K562 (cell line): ENCODE results near the gene NUP155. TPM values are rescaled to one million over a fixed set of nuclear protein-coding genes. Genes with fewer than 3 reads are reported as not detected.

ENCODE experiments used
- ATF4 ChIP-seq: fragments of 450-650 bp; formaldehyde crosslinking; IDR thresholded peaks from 2 replicates; pipeline ENCODE4 v1.4.0; 2022; ENCODE audit warnings: mild to moderate bottlenecking, moderate library complexity
- BCOR ChIP-seq: fragments of 450-650 bp; IDR thresholded peaks from 2 replicates; pipeline ENCODE4 v1.6.1; 2016
- CBX3 ChIP-seq, 2 experiments: IDR thresholded peaks; 1 replicate in 1 of 2; 2 replicates in 1 of 2; pipeline ENCODE4 v1.6.1; 2012; ENCODE audit warnings: inconsistent platforms in 2 of 2, low read length in 2 of 2, borderline replicate concordance in 1 of 2, control low read depth in 1 of 2
- CBX5 ChIP-seq: IDR thresholded peaks from 2 replicates; pipeline ENCODE4 v1.6.1; 2014; ENCODE audit warnings: low read depth, borderline replicate concordance
- CCNT2 ChIP-seq: IDR thresholded peaks from 2 replicates; pipeline ENCODE4 v1.6.1; 2011; ENCODE audit warnings: borderline replicate concordance, low read depth, mild to moderate bottlenecking, moderate library complexity, mixed read lengths, low read length; ENCODE audit not compliant: insufficient read length; ENCODE audit errors: extremely low read depth
- ESRRA ChIP-seq: fragments of 450-650 bp; IDR thresholded peaks from 2 replicates; pipeline ENCODE4 v1.6.1; 2014; ENCODE audit warnings: low read depth, mild to moderate bottlenecking, moderate library complexity, borderline replicate concordance
- FOXA1 ChIP-seq: fragments of 450-650 bp; IDR thresholded peaks from 2 replicates; pipeline ENCODE4 v1.6.1; 2016; ENCODE audit warnings: mild to moderate bottlenecking, borderline replicate concordance
- FOXM1 ChIP-seq, 2 experiments: fragments of 450-650 bp in 1 of 2; sonication (generic) in 1 of 2; formaldehyde crosslinking in 1 of 2; IDR thresholded peaks; 2 replicates each; pipeline versions ENCODE4 v1.6.1 to v1.9.0; 2017 to 2022; ENCODE audit warnings: low read depth in 2 of 2, mild to moderate bottlenecking in 2 of 2, missing genetic modification reagents in 1 of 2, moderate library complexity in 1 of 2
- FUS ChIP-seq: fragments of 200-400 bp; formaldehyde crosslinking; optimal IDR thresholded peaks from 2 replicates; pipeline ENCODE3; 2017; ENCODE audit warnings: low read depth, low read length
- HEY1 ChIP-seq: fragments of 250-450 bp; sonication (Bioruptor Pico); IDR thresholded peaks from 2 replicates; pipeline ENCODE4 v1.5.0; 2020; ENCODE audit warnings: mild to moderate bottlenecking, moderate library complexity, borderline replicate concordance
- MED1 ChIP-seq: sonication (generic); formaldehyde crosslinking; IDR thresholded peaks from 2 replicates; pipeline ENCODE4 v1.8.1; 2023; ENCODE audit warnings: missing genetic modification reagents, borderline replicate concordance
- NFXL1 ChIP-seq: fragments of 450-650 bp; formaldehyde crosslinking; IDR thresholded peaks from 2 replicates; pipeline ENCODE4 v1.4.0; 2021; ENCODE audit warnings: mild to moderate bottlenecking
- PHF21A ChIP-seq: fragments of 450-650 bp; IDR thresholded peaks from 2 replicates; pipeline ENCODE4 v1.6.1; 2017; ENCODE audit warnings: low read depth, borderline replicate concordance
- PHTF2 ChIP-seq: fragments of 250-450 bp; sonication (Bioruptor Pico); IDR thresholded peaks from 2 replicates; pipeline ENCODE4 v1.5.0; 2021; ENCODE audit warnings: mild to moderate bottlenecking
- PML ChIP-seq: IDR thresholded peaks from 2 replicates; pipeline ENCODE4 v1.6.1; 2012; ENCODE audit warnings: low read length, inconsistent platforms
- PTTG1 ChIP-seq: fragments of 450-650 bp; IDR thresholded peaks from 2 replicates; pipeline ENCODE4 v1.6.1; 2016; ENCODE audit warnings: low read depth, mild to moderate bottlenecking, missing genetic modification characterization, missing compliant biosample characterization
- RREB1 ChIP-seq: fragments of 250-450 bp; sonication (Bioruptor Pico); IDR thresholded peaks from 2 replicates; pipeline ENCODE4 v1.4.0; 2020
- SAP30 ChIP-seq: fragments of 200-600 bp; sonication (generic); IDR thresholded peaks from 2 replicates; pipeline ENCODE4 v1.6.1; 2012; ENCODE audit warnings: borderline replicate concordance, low read depth, mild to moderate bottlenecking, moderate library complexity, low read length, control low read depth, inconsistent platforms; ENCODE audit not compliant: insufficient read depth, poor library complexity, severe bottlenecking
- TCF3 ChIP-seq: sonication (generic); formaldehyde crosslinking; IDR thresholded peaks from 2 replicates; pipeline ENCODE4 v1.4.0; 2020; ENCODE audit warnings: mild to moderate bottlenecking, missing genetic modification reagents
- U2AF2 ChIP-seq: fragments of 200-400 bp; formaldehyde crosslinking; optimal IDR thresholded peaks from 2 replicates; pipeline ENCODE3; 2017; ENCODE audit warnings: low read depth, mild to moderate bottlenecking, low read length
- ZFPM2 ChIP-seq: fragments of 250-450 bp; sonication (Bioruptor Pico); IDR thresholded peaks from 2 replicates; pipeline ENCODE4 v1.5.1; 2022; ENCODE audit warnings: mild to moderate bottlenecking
- polyA plus RNA-seq, 8 experiments: library from polyadenylated mRNA; depleted of rRNA in 4 of 8; stranded (reverse) in 5 of 8; unstranded in 3 of 8; fragments of >200 nt; fragmentation: Nextera tagmentation in 2 of 8; fragmentation: Illumina TruSeq in 1 of 8; extraction: Ambion mirVana in 2 of 8; extraction: Trizol in 1 of 8; gene quantifications; 2 replicates each; pipeline versions ENCODE4 v1.2.1 to v1.2.3, GENCODE V29; 2011 to 2014; ENCODE audit warnings: inconsistent platforms in 1 of 8, missing spikeins in 1 of 8
- total RNA-seq, 7 experiments: library from RNA; depleted of rRNA in 6 of 7; stranded (reverse); fragments of >200 nt in 6 of 7; fragmentation: Illumina TruSeq in 2 of 7; extraction: Trizol in 2 of 7; gene quantifications; 2 replicates each; pipeline versions ENCODE4 v1.2.1 to v1.2.3, GENCODE V29; 2011 to 2021; ENCODE audit warnings: low replicate concordance in 1 of 7

Gene NUP155
- total and polyA plus RNA-seq, 9 of the 15 experiments (the other 6 are each of a cell fraction or from before 2014, with no cell fraction given), result 39.3 to 130 (median 77.0) TPM

GRCh38 chr5:37370864-37371726 lies at the start of gene NUP155 (continued):
- TF ChIP-seq CBX3 (IDR thresholded peaks at IDR 0.05; ENCODE audit: borderline replicate concordance in 1 of 2, low read length in 2 of 2) (peak in 1 of 2 experiments; percentile 93; a peak in 1 of 3 replicates), FUS (no peak), RREB1 (no peak; the same call in 1 of the 2 replicates), MED1 (CRISPR knock-in tag) (no peak), PHTF2 (CRISPR knock-in tag) (peak; percentile 84; the same call in 1 of the 2 replicates), HEY1 (CRISPR knock-in tag) (no peak), PTTG1 (tag) (no peak), CCNT2 (peak; percentile 45), FOXA1 (no peak), ESRRA (no peak), TCF3 (CRISPR knock-in tag) (no peak; the same call in 1 of the 2 replicates), CBX5 (no peak), FOXM1 (IDR thresholded peaks at IDR 0.05; ENCODE audit: low read depth) (peak; percentile 78; the same call in 1 of the 2 replicates), FOXM1 (CRISPR knock-in tag; IDR thresholded peaks at IDR 0.05; ENCODE audit: low read depth) (0 out of 2 replicates have a peak, but pooled peaks have one; percentile 44), U2AF2 (no peak), ATF4 (no peak), PML (peak; percentile 85), PHF21A (peak; percentile 89; the same call in 1 of the 2 replicates), BCOR (peak; percentile 93), ZFPM2 (CRISPR knock-in tag) (no peak), NFXL1 (CRISPR knock-in tag) (no peak), SAP30 (no peak)
